GM12878 (cell line): ENCODE data around the gene DNAJC25.

ENCODE experiments used
- ASH2L ChIP-seq: fragments of 300-600, 200-600 bp; sonication (generic); IDR thresholded peaks from 2 replicates; pipeline ENCODE4 v1.6.1; 2017; ENCODE audit warnings: low read depth, mild to moderate bottlenecking, borderline replicate concordance
- CHD2 ChIP-seq: IDR thresholded peaks from 2 replicates; pipeline ENCODE4 v1.6.1; 2011; ENCODE audit warnings: low read depth, low read length, improper control_type of control experiment, borderline replicate concordance
- EZH2 ChIP-seq: IDR thresholded peaks from 2 replicates; pipeline ENCODE4 v1.6.1; 2012; ENCODE audit warnings: low read depth, mild to moderate bottlenecking, control low read depth, inconsistent platforms, low read length, borderline replicate concordance; ENCODE audit not compliant: control insufficient read depth
- GABPA ChIP-seq: IDR thresholded peaks from 2 replicates; pipeline ENCODE4 v1.6.1; 2014; ENCODE audit warnings: antibody characterized with exemption, low read depth, mild to moderate bottlenecking, inconsistent platforms
- IKZF1 ChIP-seq: fragments of 450-650 bp; conservative IDR thresholded peaks from 2 replicates; pipeline ENCODE4 v1.6.1; 2017; ENCODE audit warnings: antibody characterized with exemption, mild to moderate bottlenecking
- MXI1 ChIP-seq: fragments of 150-350 bp; IDR thresholded peaks from 2 replicates; pipeline ENCODE4 v1.6.1; 2011; ENCODE audit warnings: low read depth, mild to moderate bottlenecking, inconsistent platforms, low read length, improper control_type of control experiment
- POLR2AphosphoS5 ChIP-seq: IDR thresholded peaks from 2 replicates; pipeline ENCODE4 v1.6.1; 2011; ENCODE audit warnings: mild to moderate bottlenecking, low read length, inconsistent platforms
- SRF ChIP-seq, 2 experiments: IDR thresholded peaks; 2 replicates each; pipeline ENCODE4 v1.6.1; 2011; ENCODE audit warnings: low read depth in 2 of 2, low read length in 2 of 2, mild to moderate bottlenecking in 1 of 2, moderate library complexity in 1 of 2
- TAF1 ChIP-seq: IDR thresholded peaks from 2 replicates; pipeline ENCODE4 v1.6.1; 2011; ENCODE audit warnings: mild to moderate bottlenecking, low read depth, low read length, borderline replicate concordance
- ZNF274 ChIP-seq: IDR thresholded peaks from one replicate; pipeline ENCODE4 v1.8.0; 2011; ENCODE audit not compliant: insufficient read length, insufficient read depth
- TF ChIP-seq, protein P1 (sequence below), 3 experiments: IDR thresholded peaks in 2 of 3; conservative IDR thresholded peaks in 1 of 3; 2 replicates each; pipeline ENCODE4 v1.5.1; 2011; ENCODE audit warnings: low read depth in 3 of 3, low read length in 3 of 3, mild to moderate bottlenecking in 3 of 3, control low read depth in 2 of 3, moderate library complexity in 2 of 3, inconsistent platforms in 1 of 3, mixed read lengths in 1 of 3; ENCODE audit not compliant: control insufficient read depth in 2 of 3, insufficient read depth in 1 of 3; ENCODE audit errors: extremely low read depth in 1 of 3
- TF ChIP-seq, protein P2 (sequence below): fragments of 450-650 bp; IDR thresholded peaks from 2 replicates; pipeline ENCODE4 v1.6.1; 2017; ENCODE audit warnings: antibody characterized with exemption, mild to moderate bottlenecking, moderate library complexity
- TF ChIP-seq, protein P3 (sequence below): IDR thresholded peaks from 2 replicates; pipeline ENCODE4 v1.6.1; 2012; ENCODE audit warnings: mild to moderate bottlenecking, low read depth, low read length
- TF ChIP-seq, protein P4 (sequence below): IDR thresholded peaks from 2 replicates; pipeline ENCODE4 v1.6.1; 2011; ENCODE audit warnings: borderline replicate concordance, low read depth, mild to moderate bottlenecking, moderate library complexity, mixed read lengths, low read length; ENCODE audit not compliant: insufficient read depth; ENCODE audit errors: extremely low read length

GRCh38 chr9:111683392-111683791 is 52.3 kb downstream of the DNAJC25 start:
- TF ChIP-seq CHD2, result no peak
- TF ChIP-seq IKZF1, result no peak
- TF ChIP-seq, protein P1, sequence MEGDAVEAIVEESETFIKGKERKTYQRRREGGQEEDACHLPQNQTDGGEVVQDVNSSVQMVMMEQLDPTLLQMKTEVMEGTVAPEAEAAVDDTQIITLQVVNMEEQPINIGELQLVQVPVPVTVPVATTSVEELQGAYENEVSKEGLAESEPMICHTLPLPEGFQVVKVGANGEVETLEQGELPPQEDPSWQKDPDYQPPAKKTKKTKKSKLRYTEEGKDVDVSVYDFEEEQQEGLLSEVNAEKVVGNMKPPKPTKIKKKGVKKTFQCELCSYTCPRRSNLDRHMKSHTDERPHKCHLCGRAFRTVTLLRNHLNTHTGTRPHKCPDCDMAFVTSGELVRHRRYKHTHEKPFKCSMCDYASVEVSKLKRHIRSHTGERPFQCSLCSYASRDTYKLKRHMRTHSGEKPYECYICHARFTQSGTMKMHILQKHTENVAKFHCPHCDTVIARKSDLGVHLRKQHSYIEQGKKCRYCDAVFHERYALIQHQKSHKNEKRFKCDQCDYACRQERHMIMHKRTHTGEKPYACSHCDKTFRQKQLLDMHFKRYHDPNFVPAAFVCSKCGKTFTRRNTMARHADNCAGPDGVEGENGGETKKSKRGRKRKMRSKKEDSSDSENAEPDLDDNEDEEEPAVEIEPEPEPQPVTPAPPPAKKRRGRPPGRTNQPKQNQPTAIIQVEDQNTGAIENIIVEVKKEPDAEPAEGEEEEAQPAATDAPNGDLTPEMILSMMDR (IDR thresholded peaks at IDR 0.05 in 2 of 3, conservative IDR thresholded peaks at IDR 0.05 in 1 of 3; ENCODE audit: control insufficient read depth in 2 of 3, extremely low read depth in 1 of 3, insufficient read depth in 1 of 3, low read depth in 3 of 3, low read length in 3 of 3), result no peak
- no peak for TF ChIP-seq ZNF274
- no peak for TF ChIP-seq MXI1
- TF ChIP-seq SRF (IDR thresholded peaks at IDR 0.05; ENCODE audit: low read depth in 2 of 2, low read length in 2 of 2), result no peak
- TF ChIP-seq, protein P2, sequence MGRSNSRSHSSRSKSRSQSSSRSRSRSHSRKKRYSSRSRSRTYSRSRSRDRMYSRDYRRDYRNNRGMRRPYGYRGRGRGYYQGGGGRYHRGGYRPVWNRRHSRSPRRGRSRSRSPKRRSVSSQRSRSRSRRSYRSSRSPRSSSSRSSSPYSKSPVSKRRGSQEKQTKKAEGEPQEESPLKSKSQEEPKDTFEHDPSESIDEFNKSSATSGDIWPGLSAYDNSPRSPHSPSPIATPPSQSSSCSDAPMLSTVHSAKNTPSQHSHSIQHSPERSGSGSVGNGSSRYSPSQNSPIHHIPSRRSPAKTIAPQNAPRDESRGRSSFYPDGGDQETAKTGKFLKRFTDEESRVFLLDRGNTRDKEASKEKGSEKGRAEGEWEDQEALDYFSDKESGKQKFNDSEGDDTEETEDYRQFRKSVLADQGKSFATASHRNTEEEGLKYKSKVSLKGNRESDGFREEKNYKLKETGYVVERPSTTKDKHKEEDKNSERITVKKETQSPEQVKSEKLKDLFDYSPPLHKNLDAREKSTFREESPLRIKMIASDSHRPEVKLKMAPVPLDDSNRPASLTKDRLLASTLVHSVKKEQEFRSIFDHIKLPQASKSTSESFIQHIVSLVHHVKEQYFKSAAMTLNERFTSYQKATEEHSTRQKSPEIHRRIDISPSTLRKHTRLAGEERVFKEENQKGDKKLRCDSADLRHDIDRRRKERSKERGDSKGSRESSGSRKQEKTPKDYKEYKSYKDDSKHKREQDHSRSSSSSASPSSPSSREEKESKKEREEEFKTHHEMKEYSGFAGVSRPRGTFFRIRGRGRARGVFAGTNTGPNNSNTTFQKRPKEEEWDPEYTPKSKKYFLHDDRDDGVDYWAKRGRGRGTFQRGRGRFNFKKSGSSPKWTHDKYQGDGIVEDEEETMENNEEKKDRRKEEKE, result no peak
- no peak for TF ChIP-seq POLR2AphosphoS5
- no peak for TF ChIP-seq GABPA
- TF ChIP-seq, protein P3, sequence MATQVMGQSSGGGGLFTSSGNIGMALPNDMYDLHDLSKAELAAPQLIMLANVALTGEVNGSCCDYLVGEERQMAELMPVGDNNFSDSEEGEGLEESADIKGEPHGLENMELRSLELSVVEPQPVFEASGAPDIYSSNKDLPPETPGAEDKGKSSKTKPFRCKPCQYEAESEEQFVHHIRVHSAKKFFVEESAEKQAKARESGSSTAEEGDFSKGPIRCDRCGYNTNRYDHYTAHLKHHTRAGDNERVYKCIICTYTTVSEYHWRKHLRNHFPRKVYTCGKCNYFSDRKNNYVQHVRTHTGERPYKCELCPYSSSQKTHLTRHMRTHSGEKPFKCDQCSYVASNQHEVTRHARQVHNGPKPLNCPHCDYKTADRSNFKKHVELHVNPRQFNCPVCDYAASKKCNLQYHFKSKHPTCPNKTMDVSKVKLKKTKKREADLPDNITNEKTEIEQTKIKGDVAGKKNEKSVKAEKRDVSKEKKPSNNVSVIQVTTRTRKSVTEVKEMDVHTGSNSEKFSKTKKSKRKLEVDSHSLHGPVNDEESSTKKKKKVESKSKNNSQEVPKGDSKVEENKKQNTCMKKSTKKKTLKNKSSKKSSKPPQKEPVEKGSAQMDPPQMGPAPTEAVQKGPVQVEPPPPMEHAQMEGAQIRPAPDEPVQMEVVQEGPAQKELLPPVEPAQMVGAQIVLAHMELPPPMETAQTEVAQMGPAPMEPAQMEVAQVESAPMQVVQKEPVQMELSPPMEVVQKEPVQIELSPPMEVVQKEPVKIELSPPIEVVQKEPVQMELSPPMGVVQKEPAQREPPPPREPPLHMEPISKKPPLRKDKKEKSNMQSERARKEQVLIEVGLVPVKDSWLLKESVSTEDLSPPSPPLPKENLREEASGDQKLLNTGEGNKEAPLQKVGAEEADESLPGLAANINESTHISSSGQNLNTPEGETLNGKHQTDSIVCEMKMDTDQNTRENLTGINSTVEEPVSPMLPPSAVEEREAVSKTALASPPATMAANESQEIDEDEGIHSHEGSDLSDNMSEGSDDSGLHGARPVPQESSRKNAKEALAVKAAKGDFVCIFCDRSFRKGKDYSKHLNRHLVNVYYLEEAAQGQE, result no peak
- TF ChIP-seq, protein P4, sequence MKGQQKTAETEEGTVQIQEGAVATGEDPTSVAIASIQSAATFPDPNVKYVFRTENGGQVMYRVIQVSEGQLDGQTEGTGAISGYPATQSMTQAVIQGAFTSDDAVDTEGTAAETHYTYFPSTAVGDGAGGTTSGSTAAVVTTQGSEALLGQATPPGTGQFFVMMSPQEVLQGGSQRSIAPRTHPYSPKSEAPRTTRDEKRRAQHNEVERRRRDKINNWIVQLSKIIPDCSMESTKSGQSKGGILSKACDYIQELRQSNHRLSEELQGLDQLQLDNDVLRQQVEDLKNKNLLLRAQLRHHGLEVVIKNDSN, result no peak
- no peak for TF ChIP-seq EZH2
- TF ChIP-seq ASH2L, result no peak
- no peak for TF ChIP-seq TAF1
